Measurements from ENCODE around the gene CWC15.

The CWC15 gene

GRCh38 chr11:95003716-95004115, 30.4 kb upstream of the CWC15 start:
- Mint-ChIP-seq H3K36me3 (ENCODE audit: low read depth) (peaks cover 8% of the 10 kb centered on the region), H3K4me1 (no peaks in the 10 kb centered on the region), H3K27me3 (ENCODE audit: low read depth) (peaks cover 4% of the 10 kb centered on the region), H3K4me3 (no peak overlapping the region), H3K27ac (no peak overlapping the region), H3K9me3 (peaks cover 4% of the 10 kb centered on the region)
- TF ChIP-seq CTCF (IDR thresholded peaks at IDR 0.05; ENCODE audit: unreplicated experiment in 3 of 3): no peak

- no peaks in the 10 kb centered on the region for H3K9me3 Mint-ChIP-seq
- no peak overlapping the region for H3K27ac Mint-ChIP-seq
- H3K27me3 Mint-ChIP-seq (ENCODE audit: low read depth): no peaks in the 10 kb centered on the region
- peaks cover 8% of the 10 kb centered on the region for H3K36me3 Mint-ChIP-seq (ENCODE audit: low read depth)
- TF ChIP-seq CTCF (IDR thresholded peaks at IDR 0.05; ENCODE audit: unreplicated experiment in 3 of 3): no peak
- no peaks in the 10 kb centered on the region for H3K4me1 Mint-ChIP-seq
- no peak overlapping the region for H3K4me3 Mint-ChIP-seq
Measured at GRCh38 chr11:94998285-94998684, 24.9 kb upstream of the CWC15 start.

GRCh38 chr11:94997437-94997836, 24.1 kb upstream of the CWC15 start:
- no peak overlapping the region for H3K4me3 Mint-ChIP-seq

GRCh38 chr11:94993400-94993943, 20.1 kb upstream of the CWC15 start:
- Mint-ChIP-seq H3K9me3 (no peaks in the 10 kb centered on the region), H3K4me3 (no peak overlapping the region), H3K27me3 (ENCODE audit: low read depth) (no peaks in the 10 kb centered on the region), H3K36me3 (ENCODE audit: low read depth) (no peaks in the 10 kb centered on the region), H3K4me1 (no peaks in the 10 kb centered on the region), H3K27ac (no peak overlapping the region)
- no peak for TF ChIP-seq CTCF (IDR thresholded peaks at IDR 0.05; ENCODE audit: unreplicated experiment in 3 of 3)

More at GRCh38 chr11:94997437-94997836, 24.1 kb upstream of the CWC15 start:
- TF ChIP-seq CTCF (IDR thresholded peaks at IDR 0.05; ENCODE audit: unreplicated experiment in 3 of 3): no peak
- H3K9me3 Mint-ChIP-seq: no peaks in the 10 kb centered on the region
- H3K27me3 Mint-ChIP-seq (ENCODE audit: low read depth): no peaks in the 10 kb centered on the region
- H3K36me3 Mint-ChIP-seq (ENCODE audit: low read depth): peaks cover 8% of the 10 kb centered on the region
- H3K27ac Mint-ChIP-seq: no peak overlapping the region
- no peaks in the 10 kb centered on the region for H3K4me1 Mint-ChIP-seq

GRCh38 chr11:94988748-94989147, 15.4 kb upstream of the CWC15 start:
- Mint-ChIP-seq H3K4me3 (no peak overlapping the region), H3K36me3 (ENCODE audit: low read depth) (no peaks in the 10 kb centered on the region), H3K4me1 (no peaks in the 10 kb centered on the region), H3K27me3 (ENCODE audit: low read depth) (no peaks in the 10 kb centered on the region), H3K9me3 (no peaks in the 10 kb centered on the region), H3K27ac (no peak overlapping the region)
- no peak for TF ChIP-seq CTCF (IDR thresholded peaks at IDR 0.05; ENCODE audit: unreplicated experiment in 3 of 3)

GRCh38 chr11:94987378-94987777, 14.0 kb upstream of the CWC15 start:
- H3K9me3 Mint-ChIP-seq: no peaks in the 10 kb centered on the region
- H3K4me1 Mint-ChIP-seq: no peaks in the 10 kb centered on the region
- TF ChIP-seq CTCF (IDR thresholded peaks at IDR 0.05; ENCODE audit: unreplicated experiment in 3 of 3): no peak
- no peaks in the 10 kb centered on the region for H3K36me3 Mint-ChIP-seq (ENCODE audit: low read depth)
- H3K27ac Mint-ChIP-seq: no peak overlapping the region
- H3K4me3 Mint-ChIP-seq: no peak overlapping the region
- no peaks in the 10 kb centered on the region for H3K27me3 Mint-ChIP-seq (ENCODE audit: low read depth)
